Endodermal cell (in vitro differentiated cells): ENCODE results near the gene EEFSEC. TPM values are rescaled to one million over a fixed set of nuclear protein-coding genes. Genes with fewer than 3 reads are reported as not detected.
A peak's percentile ranks its signal among the peaks of the same experiment; 100 is the strongest.

Source experiments
- DNase-seq: peaks from one replicate; pipeline ENCODE4 v3.0.0-alpha.2; 2017
- H3K27ac ChIP-seq: 2 replicates; pipeline ENCODE4 v1.5.1; 2013; ENCODE audit warnings: mild to moderate bottlenecking, low read depth, low read length, moderate library complexity
- H3K27me3 ChIP-seq: 2 replicates; pipeline ENCODE4 v1.6.1; 2013; ENCODE audit warnings: mild to moderate bottlenecking, low read length, moderate library complexity; ENCODE audit not compliant: insufficient read depth, control insufficient read depth, poor library complexity, severe bottlenecking
- H3K36me3 ChIP-seq: 2 replicates; pipeline ENCODE4 v1.7.0; 2013; ENCODE audit warnings: mild to moderate bottlenecking, low read length, moderate library complexity; ENCODE audit not compliant: control insufficient read depth, insufficient read depth
- H3K4me1 ChIP-seq: one replicate; pipeline ENCODE4 v1.7.0; 2013; ENCODE audit warnings: low read length; ENCODE audit not compliant: control insufficient read depth, insufficient read depth
- H3K4me3 ChIP-seq: 2 replicates; pipeline ENCODE4 v1.5.1; 2013; ENCODE audit warnings: mild to moderate bottlenecking, low read length, moderate library complexity
- H3K9ac ChIP-seq: 2 replicates; pipeline ENCODE4 v1.6.1; 2013; ENCODE audit warnings: mild to moderate bottlenecking, low read length, moderate library complexity; ENCODE audit not compliant: poor library complexity, severe bottlenecking; ENCODE audit errors: extremely low read depth
- H3K9me3 ChIP-seq: 2 replicates; pipeline ENCODE4 v1.6.1; 2013; ENCODE audit warnings: mild to moderate bottlenecking, low read length, moderate library complexity; ENCODE audit not compliant: control insufficient read depth
- H3K27ac Mint-ChIP-seq: 2 replicates; pipeline ENCODE4 v1.8.0; 2020; ENCODE audit warnings: mixed read lengths
- H3K27me3 Mint-ChIP-seq: 2 replicates; pipeline ENCODE4 v1.8.0; 2021; ENCODE audit warnings: mild to moderate bottlenecking, mixed read lengths; ENCODE audit not compliant: insufficient read depth
- H3K36me3 Mint-ChIP-seq: 2 replicates; pipeline ENCODE4 v1.8.0; 2020; ENCODE audit warnings: low read depth, mixed read lengths
- H3K4me1 Mint-ChIP-seq: 2 replicates; pipeline ENCODE4 v1.8.0; 2020; ENCODE audit warnings: mixed read lengths
- H3K4me3 Mint-ChIP-seq: 2 replicates; pipeline ENCODE4 v1.8.0; 2020; ENCODE audit warnings: mild to moderate bottlenecking, moderate library complexity, mixed read lengths
- H3K9me3 Mint-ChIP-seq: 2 replicates; pipeline ENCODE4 v1.8.0; 2020; ENCODE audit warnings: mild to moderate bottlenecking, mixed read lengths
- CTCF ChIP-seq: fragments of 200-600 bp; sonication (generic); conservative IDR thresholded peaks from 2 replicates; pipeline ENCODE4 v1.5.0; 2021; ENCODE audit warnings: antibody characterized with exemption, mild to moderate bottlenecking
- WGBS, 2 experiments: methylation state at CpG; one replicate each; pipeline versions ENCODE4 v1.1.5 to v1.1.7; 2013; ENCODE audit warnings: missing lambda C conversion rate in 2 of 2, mixed read lengths in 1 of 2; ENCODE audit not compliant: insufficient coverage in 1 of 2, insufficient read length in 1 of 2; 5-methylcytosine and 5-hydroxymethylcytosine counted together
- total RNA-seq, 2 donors: library from RNA; stranded (reverse); fragmentation: NEBNext Ultra II Directional in 1 of 2; extraction: Animal tissue kit (Norgen Biotek cat#: 25700) in 1 of 2; gene quantifications; 2 replicates in 1 of 2; 3 replicates in 1 of 2; pipeline ENCODE4 v1.2.1, GENCODE V29; 2021

Gene EEFSEC
- total RNA-seq, 2 donors from 2014 or later: 11.9 to 15.8 TPM

GRCh38 chr3:128329491-128330213 is 176.4 kb downstream of the EEFSEC start:
- TF ChIP-seq CTCF: no peak
- Histone ChIP-seq H3K27ac (no peak overlapping the region), H3K9me3 (no peaks in the 10 kb centered on the region), H3K4me1 (no peaks in the 10 kb centered on the region), H3K36me3 (no peaks in the 10 kb centered on the region), H3K4me3 (no peak overlapping the region), H3K27me3 (no peaks in the 10 kb centered on the region), H3K9ac (no peak overlapping the region)
- DNase-seq: peak; percentile 34
- Mint-ChIP-seq H3K4me3 (no peak overlapping the region), H3K27me3 (no peaks in the 10 kb centered on the region), H3K36me3 (no peaks in the 10 kb centered on the region), H3K27ac (peak overlapping the region; percentile 48), H3K4me1 (peaks cover 8% of the 10 kb centered on the region), H3K9me3 (no peaks in the 10 kb centered on the region)
- WGBS, 2 experiments: 92 to 100% methylated on average over 1 to 6 of the region's 6 CpGs

DNA sequence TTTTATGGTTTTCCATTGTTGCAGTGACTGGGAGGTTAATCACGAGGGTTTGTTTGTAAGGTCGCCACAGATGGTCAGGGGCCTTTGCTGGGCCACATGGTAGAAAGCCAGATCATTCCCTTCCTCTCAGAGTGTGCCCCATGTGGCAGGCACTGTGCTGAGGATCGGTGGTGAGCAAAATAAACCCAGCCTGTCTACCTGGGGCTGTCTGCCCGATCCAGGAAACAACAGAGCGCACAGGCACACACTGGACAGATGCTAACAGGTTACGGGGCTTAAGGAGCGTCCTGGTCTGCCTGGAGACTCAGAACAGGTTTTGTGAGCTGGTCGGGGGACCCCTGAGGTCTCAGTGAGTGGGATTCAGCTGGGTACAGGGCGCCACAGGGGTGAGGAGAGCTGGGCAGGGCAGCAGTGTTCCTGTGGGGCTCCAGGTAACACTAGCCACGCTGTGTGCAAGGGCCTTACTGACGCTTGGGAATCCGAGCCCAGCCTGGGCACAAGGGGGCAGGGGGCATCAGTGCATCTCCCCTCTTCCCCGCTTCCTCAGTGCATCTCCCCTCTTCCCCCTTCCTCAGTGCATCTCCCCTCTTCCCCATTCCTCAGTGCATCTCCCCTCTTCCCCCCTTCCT is 177.0 kb downstream of the EEFSEC start:
- Histone ChIP-seq H3K36me3 (no peaks in the 10 kb centered on the region), H3K4me1 (no peaks in the 10 kb centered on the region), H3K4me3 (no peak overlapping the region), H3K27me3 (no peaks in the 10 kb centered on the region), H3K27ac (no peak overlapping the region), H3K9ac (no peak overlapping the region), H3K9me3 (no peaks in the 10 kb centered on the region)
- no peaks in the 10 kb centered on the region for H3K36me3 Mint-ChIP-seq
- no peaks in the 10 kb centered on the region for H3K9me3 Mint-ChIP-seq
- no peak overlapping the region for H3K4me3 Mint-ChIP-seq
- 87 to 95% methylated on average over 9 to 13 of the region's 13 CpGs for WGBS, 2 experiments
- no peak for DNase-seq
- no peak overlapping the region for H3K27ac Mint-ChIP-seq
- peaks cover 9% of the 10 kb centered on the region for H3K4me1 Mint-ChIP-seq
- no peaks in the 10 kb centered on the region for H3K27me3 Mint-ChIP-seq
- no peak for TF ChIP-seq CTCF

- WGBS, 2 experiments: 91 to 100% methylated on average over 5 to 8 of the region's 8 CpGs
- TF ChIP-seq CTCF: no peak
- no peak overlapping the region for H3K27ac ChIP-seq
- no peak overlapping the region for H3K9ac ChIP-seq
- no peaks in the 10 kb centered on the region for H3K36me3 Mint-ChIP-seq
- no peak overlapping the region for H3K4me3 ChIP-seq
- no peaks in the 10 kb centered on the region for H3K27me3 ChIP-seq
- H3K27ac Mint-ChIP-seq: no peak overlapping the region
- no peaks in the 10 kb centered on the region for H3K9me3 ChIP-seq
- H3K4me1 Mint-ChIP-seq: peaks cover 17% of the 10 kb centered on the region
- H3K4me3 Mint-ChIP-seq: no peak overlapping the region
- H3K27me3 Mint-ChIP-seq: no peaks in the 10 kb centered on the region
- DNase-seq: no peak
- H3K9me3 Mint-ChIP-seq: no peaks in the 10 kb centered on the region
- H3K4me1 ChIP-seq: no peaks in the 10 kb centered on the region
- H3K36me3 ChIP-seq: no peaks in the 10 kb centered on the region
Observed at GRCh38 chr3:128334086-128334645, 180.9 kb downstream of the EEFSEC start.
